ENCODE data around the gene CYB5R3. TPM values are rescaled to one million over a fixed set of nuclear protein-coding genes. Genes with fewer than 3 reads are reported as not detected.

Gene CYB5R3
- total RNA-seq, 1 experiment from 2014 or later: 104 TPM

- TF ChIP-seq, protein P1, sequence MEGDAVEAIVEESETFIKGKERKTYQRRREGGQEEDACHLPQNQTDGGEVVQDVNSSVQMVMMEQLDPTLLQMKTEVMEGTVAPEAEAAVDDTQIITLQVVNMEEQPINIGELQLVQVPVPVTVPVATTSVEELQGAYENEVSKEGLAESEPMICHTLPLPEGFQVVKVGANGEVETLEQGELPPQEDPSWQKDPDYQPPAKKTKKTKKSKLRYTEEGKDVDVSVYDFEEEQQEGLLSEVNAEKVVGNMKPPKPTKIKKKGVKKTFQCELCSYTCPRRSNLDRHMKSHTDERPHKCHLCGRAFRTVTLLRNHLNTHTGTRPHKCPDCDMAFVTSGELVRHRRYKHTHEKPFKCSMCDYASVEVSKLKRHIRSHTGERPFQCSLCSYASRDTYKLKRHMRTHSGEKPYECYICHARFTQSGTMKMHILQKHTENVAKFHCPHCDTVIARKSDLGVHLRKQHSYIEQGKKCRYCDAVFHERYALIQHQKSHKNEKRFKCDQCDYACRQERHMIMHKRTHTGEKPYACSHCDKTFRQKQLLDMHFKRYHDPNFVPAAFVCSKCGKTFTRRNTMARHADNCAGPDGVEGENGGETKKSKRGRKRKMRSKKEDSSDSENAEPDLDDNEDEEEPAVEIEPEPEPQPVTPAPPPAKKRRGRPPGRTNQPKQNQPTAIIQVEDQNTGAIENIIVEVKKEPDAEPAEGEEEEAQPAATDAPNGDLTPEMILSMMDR (IDR thresholded peaks at IDR 0.05; ENCODE audit: unreplicated experiment): no peak
- no peak overlapping the region for H3K4me3 Mint-ChIP-seq (ENCODE audit: unreplicated experiment)
- no peak for DNase-seq (ENCODE audit: unreplicated experiment)
- peaks cover 14% of the 10 kb centered on the region for H3K4me1 Mint-ChIP-seq (ENCODE audit: insufficient read depth, unreplicated experiment)
- no TSS peak for BruUV-seq (replicated peaks)
- intact Hi-C loops (cut with micrococcal nuclease): no loop called here
- H3K9me3 Mint-ChIP-seq (ENCODE audit: unreplicated experiment): no peaks in the 10 kb centered on the region
- ChIA-PET CTCF (interaction anchor here (1.1 kb wide), 1 partner anchor 154 kb away, joined by 3 read pairs; no protein-coding TSS in a partner anchor), POLR2A (interaction anchor here (1.2 to 1.7 kb wide), 2 partner anchors 10 kb away, joined by 5 to 8 read pairs; partner anchors contain the start of gene POLDIP3)
- peaks cover 55% of the 10 kb centered on the region for H3K36me3 Mint-ChIP-seq (ENCODE audit: insufficient read depth, unreplicated experiment)
- H3K27ac Mint-ChIP-seq (ENCODE audit: low read depth, unreplicated experiment): no peak overlapping the region
- no peaks in the 10 kb centered on the region for H3K27me3 Mint-ChIP-seq (ENCODE audit: insufficient read depth, unreplicated experiment)
These were observed 23.8 kb downstream of the CYB5R3 start for GRCh38 chr22:42625416-42625815.

- ChIA-PET CTCF (interaction anchor here (1.1 kb wide), 1 partner anchor 155 kb away, joined by 3 read pairs; no protein-coding TSS in a partner anchor), POLR2A (interaction anchor here (1.2 to 1.7 kb wide), 2 partner anchors 9 to 10 kb away, joined by 5 to 8 read pairs; partner anchors contain the start of gene POLDIP3)
- intact Hi-C loops (cut with micrococcal nuclease): no loop called here
- peaks cover 17% of the 10 kb centered on the region for H3K4me1 Mint-ChIP-seq (ENCODE audit: insufficient read depth, unreplicated experiment)
- H3K27me3 Mint-ChIP-seq (ENCODE audit: insufficient read depth, unreplicated experiment): no peaks in the 10 kb centered on the region
- no peak overlapping the region for H3K27ac Mint-ChIP-seq (ENCODE audit: low read depth, unreplicated experiment)
- no peaks in the 10 kb centered on the region for H3K9me3 Mint-ChIP-seq (ENCODE audit: unreplicated experiment)
- TF ChIP-seq, protein P1 (IDR thresholded peaks at IDR 0.05; ENCODE audit: unreplicated experiment): no peak
- no peak for DNase-seq (ENCODE audit: unreplicated experiment)
- H3K4me3 Mint-ChIP-seq (ENCODE audit: unreplicated experiment): no peak overlapping the region
- H3K36me3 Mint-ChIP-seq (ENCODE audit: insufficient read depth, unreplicated experiment): peaks cover 58% of the 10 kb centered on the region
- BruUV-seq (replicated peaks): no TSS peak
These were observed 24.6 kb downstream of the CYB5R3 start for GRCh38 chr22:42624551-42625106.

DNA sequence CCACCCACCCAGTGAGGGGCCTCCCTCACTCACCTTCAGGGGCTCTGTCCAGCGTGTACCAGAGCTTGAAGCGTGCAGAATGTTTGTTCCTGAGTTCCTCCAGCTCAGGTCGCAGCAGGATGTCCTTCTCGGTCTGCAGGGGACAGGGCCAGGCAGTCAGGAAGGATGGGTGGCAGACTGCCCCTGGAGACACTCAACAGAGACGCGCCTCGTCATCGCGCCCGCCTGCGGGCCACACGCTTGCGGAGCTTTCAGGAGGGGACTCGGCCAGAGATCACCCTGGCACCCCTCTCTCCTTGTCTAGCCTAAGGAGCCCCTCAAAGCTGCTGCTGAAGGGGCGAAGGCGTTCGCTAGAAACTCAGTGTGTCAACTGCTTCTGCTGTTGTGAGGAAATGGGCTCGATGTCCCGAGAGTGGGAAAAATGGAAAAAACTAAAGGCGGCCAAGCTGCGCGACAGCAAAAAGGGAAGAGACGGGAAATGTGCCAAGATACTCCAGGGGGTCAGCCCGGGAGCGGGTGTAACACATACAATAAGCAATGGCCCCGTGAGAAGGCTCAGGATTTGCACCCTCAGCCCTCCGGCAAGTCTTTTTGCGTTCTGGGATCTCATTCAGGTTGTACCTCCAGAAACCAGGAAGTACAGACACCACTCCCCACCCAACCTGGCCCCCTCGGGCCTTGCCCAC lies 25.3 kb downstream of the CYB5R3 start:
- no peak for DNase-seq (ENCODE audit: unreplicated experiment)
- Mint-ChIP-seq H3K27ac (ENCODE audit: low read depth, unreplicated experiment) (no peak overlapping the region), H3K4me1 (ENCODE audit: insufficient read depth, unreplicated experiment) (peaks cover 17% of the 10 kb centered on the region), H3K4me3 (ENCODE audit: unreplicated experiment) (no peak overlapping the region), H3K9me3 (ENCODE audit: unreplicated experiment) (no peaks in the 10 kb centered on the region), H3K27me3 (ENCODE audit: insufficient read depth, unreplicated experiment) (no peaks in the 10 kb centered on the region), H3K36me3 (ENCODE audit: insufficient read depth, unreplicated experiment) (peaks cover 57% of the 10 kb centered on the region)
- no TSS peak for BruUV-seq (replicated peaks)
- ChIA-PET CTCF (interaction anchor here (0.6 to 1.1 kb wide), 3 partner anchors 70 to 328 kb away, joined by 3 read pairs; no protein-coding TSS in a partner anchor), POLR2A (interaction anchor here (4.2 kb wide), 1 partner anchor 12 kb away, joined by 44 read pairs; no protein-coding TSS in a partner anchor)
- intact Hi-C loops (cut with micrococcal nuclease): no loop called here
- TF ChIP-seq, protein P1 (IDR thresholded peaks at IDR 0.05; ENCODE audit: unreplicated experiment): no peak

GRCh38 chr22:42623301-42623751 lies 25.9 kb downstream of the CYB5R3 start:
- TF ChIP-seq, protein P1 (IDR thresholded peaks at IDR 0.05; ENCODE audit: unreplicated experiment): no peak
- no TSS peak for BruUV-seq (replicated peaks)
- Mint-ChIP-seq H3K4me3 (ENCODE audit: unreplicated experiment) (no peak overlapping the region), H3K27me3 (ENCODE audit: insufficient read depth, unreplicated experiment) (no peaks in the 10 kb centered on the region), H3K9me3 (ENCODE audit: unreplicated experiment) (no peaks in the 10 kb centered on the region), H3K4me1 (ENCODE audit: insufficient read depth, unreplicated experiment) (peaks cover 17% of the 10 kb centered on the region), H3K36me3 (ENCODE audit: insufficient read depth, unreplicated experiment) (peaks cover 52% of the 10 kb centered on the region), H3K27ac (ENCODE audit: low read depth, unreplicated experiment) (no peak overlapping the region)
- intact Hi-C loops (cut with micrococcal nuclease): no loop called here
- ChIA-PET CTCF (interaction anchor here (0.6 to 3.2 kb wide), 3 partner anchors 71 to 328 kb away, joined by 3 to 13 read pairs (median 3); no protein-coding TSS in a partner anchor), POLR2A (interaction anchor here (0.9 to 4.2 kb wide), 2 partner anchors 13 to 235 kb away, joined by 3 to 44 read pairs; no protein-coding TSS in a partner anchor)
- no peak for DNase-seq (ENCODE audit: unreplicated experiment)

All from MCF 10A (cell line).